IMR-90 (cell line): ENCODE results near the gene ULBP2. TPM values are rescaled to one million over a fixed set of nuclear protein-coding genes. Genes with fewer than 3 reads are reported as not detected.

Source experiments
- ATAC-seq: fragments of 200-7000 bp; cut with Tn5 transposase; 2 replicates; pipeline ENCODE4 v1.9.1; 2020; ENCODE audit warnings: low read depth, mild to moderate bottlenecking, moderate library complexity
- BruUV-seq: library from RNA; stranded (reverse); fragments of 400-500 nt; replicated peaks from 2 replicates; lab custom pipeline; 2021; lab: Mats Ljungman, UMichigan
- CTCF ChIA-PET: fragments of 300-600 bp; formaldehyde crosslinking; extraction: SDS; loops from one replicate; lab custom pipeline; 2021; ENCODE audit warnings: antibody characterized with exemption; lab: Yijun Ruan, JAX
- POLR2A ChIA-PET: fragments of 300-600 bp; sonication (Branson Sonifier 250); formaldehyde crosslinking; loops from one replicate; lab custom pipeline; 2022; ENCODE audit warnings: antibody characterized with exemption; ENCODE audit not compliant: unreplicated experiment; lab: Charles Lee
- DNase-seq: peaks from one replicate; pipeline ENCODE4 v3.0.0; 2013
- H2AFZ ChIP-seq: replicated peaks from 2 replicates; pipeline ENCODE3; 2013; ENCODE audit warnings: low read length, mild to moderate bottlenecking; ENCODE audit not compliant: poor library complexity
- H2AK5ac ChIP-seq: 2 replicates; pipeline ENCODE4 v1.6.1; 2013; ENCODE audit warnings: low read depth, low read length, inconsistent platforms
- H2AK9ac ChIP-seq: replicated peaks from 2 replicates; pipeline ENCODE3; 2013; ENCODE audit warnings: mild to moderate bottlenecking, low read depth, low read length, moderate library complexity; ENCODE audit not compliant: poor library complexity
- H2BK120ac ChIP-seq: 2 replicates; pipeline ENCODE4 v1.6.1; 2013; ENCODE audit warnings: low read depth, low read length, inconsistent platforms
- H2BK15ac ChIP-seq: 3 replicates; pipeline ENCODE4 v1.6.1; 2013; ENCODE audit warnings: low read depth, low read length, inconsistent platforms
- H2BK20ac ChIP-seq: 2 replicates; pipeline ENCODE4 v1.6.1; 2013; ENCODE audit warnings: low read depth, mild to moderate bottlenecking, inconsistent platforms, low read length, moderate library complexity
- H2BK5ac ChIP-seq: 2 replicates; pipeline ENCODE4 v1.6.1; 2013; ENCODE audit warnings: mild to moderate bottlenecking, low read depth, low read length, inconsistent platforms; ENCODE audit not compliant: poor library complexity, severe bottlenecking
- H3K14ac ChIP-seq: replicated peaks from 2 replicates; pipeline ENCODE4 v1.6.1; 2013; ENCODE audit warnings: low read depth, low read length, inconsistent platforms
- H3K18ac ChIP-seq: 2 replicates; pipeline ENCODE4 v1.6.1; 2013; ENCODE audit warnings: low read depth, low read length, control low read depth
- H3K23ac ChIP-seq: 2 replicates; pipeline ENCODE4 v1.6.1; 2013; ENCODE audit warnings: low read depth, low read length, inconsistent platforms
- H3K27ac ChIP-seq: 2 replicates; pipeline ENCODE4 v1.5.1; 2013; ENCODE audit warnings: mild to moderate bottlenecking, control low read depth, low read length; ENCODE audit not compliant: insufficient read depth
- H3K27me3 ChIP-seq: 2 replicates; pipeline ENCODE4 v1.6.1; 2013; ENCODE audit warnings: low read length; ENCODE audit not compliant: control insufficient read depth, insufficient read depth
- H3K36me3 ChIP-seq: 2 replicates; pipeline ENCODE4 v1.6.1; 2013; ENCODE audit warnings: low read length, mixed read lengths; ENCODE audit not compliant: control insufficient read depth, insufficient read depth
- H3K4ac ChIP-seq: 2 replicates; pipeline ENCODE4 v1.6.1; 2013; ENCODE audit warnings: low read depth, low read length, inconsistent platforms
- H3K4me1 ChIP-seq: 2 replicates; pipeline ENCODE4 v1.6.1; 2013; ENCODE audit warnings: low read length, mixed read lengths; ENCODE audit not compliant: control insufficient read depth, insufficient read depth
- H3K4me2 ChIP-seq: 2 replicates; pipeline ENCODE4 v1.6.1; 2013; ENCODE audit warnings: low read depth, mild to moderate bottlenecking, control low read depth, low read length, moderate library complexity
- H3K4me3 ChIP-seq: 2 replicates; pipeline ENCODE4 v1.5.1; 2013; ENCODE audit warnings: low read depth, mild to moderate bottlenecking, control low read depth, low read length, moderate library complexity; ENCODE audit not compliant: insufficient read depth
- H3K56ac ChIP-seq: 2 replicates; pipeline ENCODE4 v1.6.1; 2013; ENCODE audit warnings: low read length, inconsistent platforms; ENCODE audit not compliant: insufficient read depth; ENCODE audit errors: extremely low read depth
- H3K79me1 ChIP-seq, 2 experiments: 2 replicates each; pipeline ENCODE4 v1.6.1; 2013; ENCODE audit warnings: low read length in 2 of 2, inconsistent platforms in 1 of 2, low read depth in 1 of 2
- H3K9ac ChIP-seq: 2 replicates; pipeline ENCODE4 v1.6.1; 2013; ENCODE audit warnings: low read depth, low read length, control low read depth
- H3K9me1 ChIP-seq: 2 replicates; pipeline ENCODE4 v1.6.1; 2013; ENCODE audit warnings: low read length, inconsistent platforms; ENCODE audit not compliant: insufficient read depth
- H3K9me3 ChIP-seq: 2 replicates; pipeline ENCODE4 v1.6.1; 2013; ENCODE audit warnings: low read length; ENCODE audit not compliant: control insufficient read depth, insufficient read depth
- H4K20me1 ChIP-seq: 2 replicates; pipeline ENCODE4 v1.6.1; 2013; ENCODE audit warnings: low read length, inconsistent platforms; ENCODE audit not compliant: insufficient read depth
- H4K5ac ChIP-seq: 2 replicates; pipeline ENCODE4 v1.6.1; 2013; ENCODE audit warnings: mild to moderate bottlenecking, low read depth, low read length, control low read depth
- H4K8ac ChIP-seq, 2 experiments: 2 replicates each; pipeline ENCODE4 v1.6.1; 2013; ENCODE audit warnings: low read depth in 2 of 2, low read length in 2 of 2, control low read depth in 1 of 2, inconsistent platforms in 1 of 2
- H4K91ac ChIP-seq: 2 replicates; pipeline ENCODE4 v1.6.1; 2013; ENCODE audit warnings: low read depth, low read length, inconsistent platforms; ENCODE audit not compliant: insufficient read depth
- BHLHE40 ChIP-seq: fragments of 150-350 bp; IDR thresholded peaks from 2 replicates; pipeline ENCODE4 v1.6.1; 2016; ENCODE audit warnings: mild to moderate bottlenecking, low read depth, low read length
- CEBPB ChIP-seq: IDR thresholded peaks from 2 replicates; pipeline ENCODE4 v1.6.1; 2012; ENCODE audit warnings: low read depth, low read length, improper control_type of control experiment
- CHD1 ChIP-seq: IDR thresholded peaks from 2 replicates; pipeline ENCODE4 v1.6.1; 2012; ENCODE audit warnings: low read depth, low read length, improper control_type of control experiment
- FOS ChIP-seq: fragments of 150-350 bp; IDR thresholded peaks from 2 replicates; pipeline ENCODE4 v1.6.1; 2016; ENCODE audit warnings: low read depth, low read length
- MAZ ChIP-seq: IDR thresholded peaks from 2 replicates; pipeline ENCODE4 v1.6.1; 2012; ENCODE audit warnings: low read depth, mild to moderate bottlenecking, low read length, improper control_type of control experiment, moderate library complexity, borderline replicate concordance
- NFE2L2 ChIP-seq: fragments of 150-350 bp; IDR thresholded peaks from 2 replicates; pipeline ENCODE4 v1.6.1; 2016; ENCODE audit warnings: low read depth, mild to moderate bottlenecking, low read length
- RCOR1 ChIP-seq: IDR thresholded peaks from 2 replicates; pipeline ENCODE4 v1.6.1; 2012; ENCODE audit warnings: mild to moderate bottlenecking, low read length, improper control_type of control experiment; ENCODE audit not compliant: insufficient replicate concordance
- RFX5 ChIP-seq: IDR thresholded peaks from 2 replicates; pipeline ENCODE4 v1.8.0; 2012; ENCODE audit warnings: low read depth, mild to moderate bottlenecking, low read length, moderate library complexity
- SMC3 ChIP-seq: fragments of 150-350 bp; IDR thresholded peaks from 2 replicates; pipeline ENCODE4 v1.6.1; 2016; ENCODE audit warnings: low read depth, mild to moderate bottlenecking, antibody characterized with exemption, low read length, moderate library complexity
- WGBS, 2 experiments: methylation state at CpG; one replicate each; pipeline versions ENCODE4 v1.1.5 to v1.1.7; 2013; ENCODE audit warnings: missing lambda C conversion rate in 2 of 2; ENCODE audit not compliant: insufficient read length in 1 of 2; ENCODE audit errors: extremely low coverage in 2 of 2; 5-methylcytosine and 5-hydroxymethylcytosine counted together
- dilution Hi-C: fragments of 300-500 bp; cut with HindIII; formaldehyde crosslinking; loops from one replicate; pipeline ENCODE4 v1.14.3; 2018; ENCODE audit warnings: low sequenced_read_pairs; ENCODE audit not compliant: unreplicated experiment
- in situ Hi-C: fragments of 300-500 bp; cut with MboI; formaldehyde crosslinking; loops from 3 replicates; pipeline ENCODE4 v1.14.3; 2019; ENCODE audit warnings: low sequenced_read_pairs, inconsistent platforms, mixed read lengths
- intact Hi-C: fragments of 100-400 bp; cut with micrococcal nuclease; formaldehyde crosslinking; loops from 2 replicates; pipeline ENCODE4 v1.10.0; 2022
- polyA plus RNA-seq, 3 experiments: library from polyadenylated mRNA; depleted of rRNA; stranded (reverse); fragments of >200 nt; gene quantifications; 2 replicates each; pipeline ENCODE4 v1.2.3, GENCODE V29; 2012; ENCODE audit warnings: low replicate concordance in 1 of 3
- total RNA-seq: library from RNA; depleted of rRNA; stranded (reverse); fragments of >200 nt; gene quantifications from 2 replicates; pipeline ENCODE4 v1.2.3, GENCODE V29; 2012
- TF ChIP-seq, protein P1 (sequence below): fragments of 150-350 bp; IDR thresholded peaks from 2 replicates; pipeline ENCODE4 v1.6.1; 2016; ENCODE audit warnings: low read depth, mild to moderate bottlenecking, low read length, moderate library complexity, borderline replicate concordance
- TF ChIP-seq, protein P2 (sequence below): conservative IDR thresholded peaks from 2 replicates; pipeline ENCODE4 v1.5.1; 2012; ENCODE audit warnings: mild to moderate bottlenecking, low read depth, low read length, improper control_type of control experiment
- TF ChIP-seq, protein P3 (sequence below): fragments of 150-350 bp; IDR thresholded peaks from 2 replicates; pipeline ENCODE4 v1.6.1; 2017; ENCODE audit warnings: mild to moderate bottlenecking, antibody characterized with exemption, low read length, low read depth

The ULBP2 gene
- total and polyA plus RNA-seq, 2 of the 4 experiments (the other 2 are of a cell fraction): 7.9 to 16.2 TPM

GRCh38 chr6:149935668-149936067 lies 6.1 kb upstream of the ULBP2 start:
- H2BK5ac ChIP-seq: no peak overlapping the region
- intact Hi-C loops: loop anchor here (2.0 to 10.0 kb wide), 2 partner anchors 133 to 879 kb away; partner anchors contain the start of gene ULBP3
- no peak overlapping the region for H3K4ac ChIP-seq
- no TSS peak for BruUV-seq
- H4K20me1 ChIP-seq: no peaks in the 10 kb centered on the region
- H3K4me2 ChIP-seq: no peak overlapping the region
- ChIA-PET CTCF (interaction anchor here (1.8 kb wide), 1 partner anchor 81 kb away, joined by 6 read pairs; no protein-coding TSS in a partner anchor), POLR2A (no interaction called here)
- no peaks in the 10 kb centered on the region for H3K79me1 ChIP-seq
- TF ChIP-seq, protein P1, sequence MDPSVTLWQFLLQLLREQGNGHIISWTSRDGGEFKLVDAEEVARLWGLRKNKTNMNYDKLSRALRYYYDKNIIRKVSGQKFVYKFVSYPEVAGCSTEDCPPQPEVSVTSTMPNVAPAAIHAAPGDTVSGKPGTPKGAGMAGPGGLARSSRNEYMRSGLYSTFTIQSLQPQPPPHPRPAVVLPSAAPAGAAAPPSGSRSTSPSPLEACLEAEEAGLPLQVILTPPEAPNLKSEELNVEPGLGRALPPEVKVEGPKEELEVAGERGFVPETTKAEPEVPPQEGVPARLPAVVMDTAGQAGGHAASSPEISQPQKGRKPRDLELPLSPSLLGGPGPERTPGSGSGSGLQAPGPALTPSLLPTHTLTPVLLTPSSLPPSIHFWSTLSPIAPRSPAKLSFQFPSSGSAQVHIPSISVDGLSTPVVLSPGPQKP: no peak
- TF ChIP-seq, protein P2, sequence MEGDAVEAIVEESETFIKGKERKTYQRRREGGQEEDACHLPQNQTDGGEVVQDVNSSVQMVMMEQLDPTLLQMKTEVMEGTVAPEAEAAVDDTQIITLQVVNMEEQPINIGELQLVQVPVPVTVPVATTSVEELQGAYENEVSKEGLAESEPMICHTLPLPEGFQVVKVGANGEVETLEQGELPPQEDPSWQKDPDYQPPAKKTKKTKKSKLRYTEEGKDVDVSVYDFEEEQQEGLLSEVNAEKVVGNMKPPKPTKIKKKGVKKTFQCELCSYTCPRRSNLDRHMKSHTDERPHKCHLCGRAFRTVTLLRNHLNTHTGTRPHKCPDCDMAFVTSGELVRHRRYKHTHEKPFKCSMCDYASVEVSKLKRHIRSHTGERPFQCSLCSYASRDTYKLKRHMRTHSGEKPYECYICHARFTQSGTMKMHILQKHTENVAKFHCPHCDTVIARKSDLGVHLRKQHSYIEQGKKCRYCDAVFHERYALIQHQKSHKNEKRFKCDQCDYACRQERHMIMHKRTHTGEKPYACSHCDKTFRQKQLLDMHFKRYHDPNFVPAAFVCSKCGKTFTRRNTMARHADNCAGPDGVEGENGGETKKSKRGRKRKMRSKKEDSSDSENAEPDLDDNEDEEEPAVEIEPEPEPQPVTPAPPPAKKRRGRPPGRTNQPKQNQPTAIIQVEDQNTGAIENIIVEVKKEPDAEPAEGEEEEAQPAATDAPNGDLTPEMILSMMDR: no peak
- TF ChIP-seq MAZ (no peak), FOS (no peak), CEBPB (no peak), NFE2L2 (no peak), RFX5 (no peak), CHD1 (no peak), BHLHE40 (no peak), RCOR1 (no peak), SMC3 (no peak)
- TF ChIP-seq, protein P3, sequence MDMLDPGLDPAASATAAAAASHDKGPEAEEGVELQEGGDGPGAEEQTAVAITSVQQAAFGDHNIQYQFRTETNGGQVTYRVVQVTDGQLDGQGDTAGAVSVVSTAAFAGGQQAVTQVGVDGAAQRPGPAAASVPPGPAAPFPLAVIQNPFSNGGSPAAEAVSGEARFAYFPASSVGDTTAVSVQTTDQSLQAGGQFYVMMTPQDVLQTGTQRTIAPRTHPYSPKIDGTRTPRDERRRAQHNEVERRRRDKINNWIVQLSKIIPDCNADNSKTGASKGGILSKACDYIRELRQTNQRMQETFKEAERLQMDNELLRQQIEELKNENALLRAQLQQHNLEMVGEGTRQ: no peak
- H3K27ac ChIP-seq: no peak overlapping the region
- H2AFZ ChIP-seq: no peak overlapping the region
- no peak overlapping the region for H2AK9ac ChIP-seq
- H3K23ac ChIP-seq: no peak overlapping the region
- dilution Hi-C loops: no loop called here
- no peak overlapping the region for H2AK5ac ChIP-seq
- no peaks in the 10 kb centered on the region for H3K9me3 ChIP-seq
- no peaks in the 10 kb centered on the region for H3K36me3 ChIP-seq
- ATAC-seq (no peak), DNase-seq (no peak)
- H2BK120ac ChIP-seq: no peak overlapping the region
- no peak overlapping the region for H4K5ac ChIP-seq
- H3K14ac ChIP-seq: no peak overlapping the region
- no peak overlapping the region for H3K9ac ChIP-seq
- no peak overlapping the region for H2BK15ac ChIP-seq
- WGBS, 2 experiments: no CpG with 5 or more reads among the region's 2 CpGs
- in situ Hi-C loops: loop anchor here (5.0 to 25.0 kb wide), 3 partner anchors 72 to 879 kb away; no protein-coding TSS in a partner anchor
- H4K91ac ChIP-seq: no peak overlapping the region
- H3K9me1 ChIP-seq: no peaks in the 10 kb centered on the region
- H3K56ac ChIP-seq: no peak overlapping the region
- no peak overlapping the region for H4K8ac ChIP-seq
- H3K4me3 ChIP-seq: no peak overlapping the region
- no peak overlapping the region for H2BK20ac ChIP-seq
- H3K27me3 ChIP-seq: peaks cover 58% of the 10 kb centered on the region
- H3K18ac ChIP-seq: no peak overlapping the region
- peaks cover 4% of the 10 kb centered on the region; the same call in 1 of the 2 replicates for H3K4me1 ChIP-seq
